Activated gamma-delta T cell treated with Interleukin-2 at 50 U/mL for 16 hours (primary cell): ENCODE data around the gene ADARB1.

Experiments
- DNase-seq: peaks from one replicate; pipeline ENCODE4 v3.0.0-alpha.2; 2020

Gene ADARB1

GRCh38 chr21:45098867-45099266 lies 24.5 kb downstream of the ADARB1 start:
- no peak for DNase-seq

GRCh38 chr21:45099571-45099970 lies 25.2 kb downstream of the ADARB1 start:
- no peak for DNase-seq

GRCh38 chr21:45100866-45101265 lies 26.5 kb downstream of the ADARB1 start:
- DNase-seq, result no peak

GRCh38 chr21:45102391-45102932 lies 28.1 kb downstream of the ADARB1 start:
- no peak for DNase-seq

GRCh38 chr21:45103971-45104520 lies 29.7 kb downstream of the ADARB1 start:
- no peak for DNase-seq

GRCh38 chr21:45104560-45104959 lies 30.2 kb downstream of the ADARB1 start:
- DNase-seq, result no peak

- DNase-seq, result no peak
Observed at GRCh38 chr21:45105906-45106485, 31.6 kb downstream of the ADARB1 start.

GRCh38 chr21:45108034-45108790 lies 33.8 kb downstream of the ADARB1 start:
- DNase-seq, result no peak

- no peak for DNase-seq
Observed at GRCh38 chr21:45108808-45109781, 34.7 kb downstream of the ADARB1 start.

- DNase-seq, result no peak
Observed at GRCh38 chr21:45109831-45110492, 35.6 kb downstream of the ADARB1 start.

GRCh38 chr21:45110873-45111624 lies 36.7 kb downstream of the ADARB1 start:
- DNase-seq, result no peak

GRCh38 chr21:45111703-45112102 lies 37.3 kb downstream of the ADARB1 start:
- no peak for DNase-seq

GRCh38 chr21:45112371-45112770 lies 38.0 kb downstream of the ADARB1 start:
- no peak for DNase-seq

- no peak for DNase-seq
Observed at GRCh38 chr21:45113543-45113942, 39.2 kb downstream of the ADARB1 start.

- DNase-seq, result no peak
Observed at GRCh38 chr21:45114072-45114471, 39.7 kb downstream of the ADARB1 start.

- no peak for DNase-seq
Observed at GRCh38 chr21:45114475-45114874, 40.1 kb downstream of the ADARB1 start.

- no peak for DNase-seq
Observed at GRCh38 chr21:45115141-45115540, 40.8 kb downstream of the ADARB1 start.

GRCh38 chr21:45116066-45116465 lies 41.7 kb downstream of the ADARB1 start:
- no peak for DNase-seq

GRCh38 chr21:45117314-45117713 lies 42.9 kb downstream of the ADARB1 start:
- DNase-seq, result no peak

GRCh38 chr21:45118099-45118498 lies 43.7 kb downstream of the ADARB1 start:
- no peak for DNase-seq

- DNase-seq, result no peak
Observed at GRCh38 chr21:45119812-45120211, 45.4 kb downstream of the ADARB1 start.

GRCh38 chr21:45120975-45121374 lies 46.6 kb downstream of the ADARB1 start:
- no peak for DNase-seq
